Gastroesophageal sphincter (tissue), 4 donors: ENCODE data around the gene EMCN. TPM values are rescaled to one million over a fixed set of nuclear protein-coding genes. Genes with fewer than 3 reads are reported as not detected.

Experiments
- ATAC-seq: fragments of 150-250 bp; one replicate; pipeline ENCODE4 v1.9.1; 2016; ENCODE audit warnings: mild to moderate bottlenecking, moderate library complexity
- H3K27ac ChIP-seq, 4 donors: fragments of 200-600 bp; sonication (generic) in 3 of 4; 1 replicate in 3 of 4; 2 replicates in 1 of 4; pipeline ENCODE4 v1.5.1; 2016 to 2019
- H3K27me3 ChIP-seq: fragments of 200-600 bp; sonication (generic); one replicate; pipeline ENCODE4 v1.5.1; 2019
- H3K36me3 ChIP-seq, 2 donors: fragments of 200-600 bp; sonication (generic); one replicate each; pipeline ENCODE4 v1.5.1; 2019; ENCODE audit warnings: control low read depth in 1 of 2
- H3K4me1 ChIP-seq, 3 donors: fragments of 200-600 bp; sonication (generic); 1 replicate in 2 of 3; 2 replicates in 1 of 3; pipeline ENCODE4 v1.5.1; 2016 to 2019; ENCODE audit warnings: control low read depth in 2 of 3
- H3K4me3 ChIP-seq, 2 donors: fragments of 200-600 bp; sonication (generic); one replicate each; pipeline ENCODE4 v1.5.1; 2019; ENCODE audit warnings: mild to moderate bottlenecking in 1 of 2, moderate library complexity in 1 of 2
- H3K9me3 ChIP-seq, 3 donors: fragments of 200-600 bp; sonication (generic); one replicate each; pipeline ENCODE4 v1.5.1; 2017 to 2019; ENCODE audit warnings: control low read depth in 2 of 3
- CTCF ChIP-seq, 4 experiments: fragments of 200-600 bp in 2 of 4; fragments of 450-650 bp in 2 of 4; sonication (generic) in 1 of 4; IDR thresholded peaks; one replicate each; pipeline ENCODE4 v1.5.1; 2017 to 2019; ENCODE audit warnings: antibody characterized with exemption in 4 of 4, mild to moderate bottlenecking in 2 of 4, moderate library complexity in 2 of 4
- EP300 ChIP-seq: sonication (generic); formaldehyde crosslinking; IDR thresholded peaks from one replicate; pipeline ENCODE4 v1.6.1; 2017; ENCODE audit warnings: antibody characterized with exemption, mild to moderate bottlenecking
- POLR2A ChIP-seq, 2 donors: fragments of 450-650 bp; IDR thresholded peaks; one replicate each; pipeline ENCODE4 v1.6.1; 2017; ENCODE audit warnings: antibody characterized with exemption in 2 of 2, mild to moderate bottlenecking in 2 of 2, moderate library complexity in 1 of 2
- POLR2AphosphoS5 ChIP-seq: sonication (generic); formaldehyde crosslinking; IDR thresholded peaks from one replicate; pipeline ENCODE4 v1.6.1; 2017; ENCODE audit warnings: antibody characterized with exemption
- WGBS, 2 donors: methylation state at CpG; one replicate each; pipeline ENCODE4 v1.1.5; 2018; ENCODE audit warnings: low coverage in 1 of 2; 5-methylcytosine and 5-hydroxymethylcytosine counted together
- total RNA-seq, 4 donors: library from RNA; depleted of rRNA; stranded (reverse); fragments of >200 nt; gene quantifications; one replicate each; pipeline ENCODE4 v1.1.0, GENCODE V29; 2016

The EMCN gene
- total RNA-seq, 4 donors from 2014 or later = 5.3 to 26.8 (median 23.1) TPM

- H3K4me3 ChIP-seq = no peak overlapping the region
- TF ChIP-seq CTCF (IDR thresholded peaks at IDR 0.05) (no peak), POLR2AphosphoS5 (no peak), POLR2A (IDR thresholded peaks at IDR 0.05) (no peak), EP300 (no peak)
- no peaks in the 10 kb centered on the region for H3K36me3 ChIP-seq
- no peak overlapping the region for H3K27ac ChIP-seq
- no peaks in the 10 kb centered on the region for H3K9me3 ChIP-seq
- H3K4me1 ChIP-seq = no peaks in the 10 kb centered on the region
- no peaks in the 10 kb centered on the region for H3K27me3 ChIP-seq
- WGBS, 2 donors = 100% methylated on average over 1 of the region's 5 CpGs
- no peak for ATAC-seq
Observed at GRCh38 chr4:100379583-100380105, 138.2 kb downstream of the EMCN start.

- Histone ChIP-seq H3K4me3 (no peak overlapping the region), H3K4me1 (peaks cover 0 to 3% (median 0%) of the 10 kb centered on the region in 3 donors), H3K27ac (no peak overlapping the region), H3K27me3 (no peaks in the 10 kb centered on the region), H3K9me3 (no peaks in the 10 kb centered on the region), H3K36me3 (no peaks in the 10 kb centered on the region)
- TF ChIP-seq EP300 = no peak
- TF ChIP-seq POLR2AphosphoS5 = no peak
- no peak for TF ChIP-seq CTCF (IDR thresholded peaks at IDR 0.05)
- TF ChIP-seq POLR2A (IDR thresholded peaks at IDR 0.05) = no peak
- 73 to 76% methylated on average over 3 of the region's 3 CpGs for WGBS, 2 donors
- ATAC-seq = no peak
Observed at GRCh38 chr4:100372432-100372831, 145.4 kb downstream of the EMCN start.

GRCh38 chr4:100369871-100370270 is 148.0 kb downstream of the EMCN start:
- no peak for TF ChIP-seq CTCF (IDR thresholded peaks at IDR 0.05)
- TF ChIP-seq POLR2AphosphoS5 = no peak
- TF ChIP-seq POLR2A (IDR thresholded peaks at IDR 0.05) = no peak
- no peak for TF ChIP-seq EP300
- WGBS, 2 donors = 63 to 88% methylated on average over 2 of the region's 2 CpGs
- no peak for ATAC-seq
- no peak overlapping the region for H3K4me3 ChIP-seq
- H3K4me1 ChIP-seq = peaks cover 0 to 6% (median 0%) of the 10 kb centered on the region in 3 donors
- no peaks in the 10 kb centered on the region for H3K27me3 ChIP-seq
- no peaks in the 10 kb centered on the region for H3K36me3 ChIP-seq
- no peak overlapping the region for H3K27ac ChIP-seq
- H3K9me3 ChIP-seq = no peaks in the 10 kb centered on the region

- no peak overlapping the region for H3K4me3 ChIP-seq
- no peak for TF ChIP-seq POLR2A (IDR thresholded peaks at IDR 0.05)
- no peak for TF ChIP-seq POLR2AphosphoS5
- no peak for TF ChIP-seq CTCF (IDR thresholded peaks at IDR 0.05)
- TF ChIP-seq EP300 = no peak
- no peak overlapping the region for H3K27ac ChIP-seq
- H3K4me1 ChIP-seq = peaks cover 0 to 6% (median 0%) of the 10 kb centered on the region in 3 donors
- H3K9me3 ChIP-seq = no peaks in the 10 kb centered on the region
- no peaks in the 10 kb centered on the region for H3K36me3 ChIP-seq
- no peaks in the 10 kb centered on the region for H3K27me3 ChIP-seq
- WGBS, 2 donors = 43 to 44% methylated on average over 1 of the region's 1 CpG
- no peak for ATAC-seq
Observed at GRCh38 chr4:100367451-100367850, 150.4 kb downstream of the EMCN start.

GRCh38 chr4:100366213-100366612 is 151.6 kb downstream of the EMCN start:
- no peak for ATAC-seq
- H3K4me3 ChIP-seq = no peak overlapping the region
- WGBS, 2 donors = 44 to 94% methylated on average over 2 of the region's 2 CpGs
- TF ChIP-seq POLR2AphosphoS5 (no peak), CTCF (IDR thresholded peaks at IDR 0.05) (no peak), EP300 (no peak), POLR2A (IDR thresholded peaks at IDR 0.05) (no peak)
- no peaks in the 10 kb centered on the region for H3K9me3 ChIP-seq
- H3K27me3 ChIP-seq = no peaks in the 10 kb centered on the region
- peaks cover 0 to 6% (median 0%) of the 10 kb centered on the region in 3 donors for H3K4me1 ChIP-seq
- H3K27ac ChIP-seq = no peak overlapping the region
- no peaks in the 10 kb centered on the region for H3K36me3 ChIP-seq
